ENCODE data around the gene GZMM.

- TF ChIP-seq, protein P1, sequence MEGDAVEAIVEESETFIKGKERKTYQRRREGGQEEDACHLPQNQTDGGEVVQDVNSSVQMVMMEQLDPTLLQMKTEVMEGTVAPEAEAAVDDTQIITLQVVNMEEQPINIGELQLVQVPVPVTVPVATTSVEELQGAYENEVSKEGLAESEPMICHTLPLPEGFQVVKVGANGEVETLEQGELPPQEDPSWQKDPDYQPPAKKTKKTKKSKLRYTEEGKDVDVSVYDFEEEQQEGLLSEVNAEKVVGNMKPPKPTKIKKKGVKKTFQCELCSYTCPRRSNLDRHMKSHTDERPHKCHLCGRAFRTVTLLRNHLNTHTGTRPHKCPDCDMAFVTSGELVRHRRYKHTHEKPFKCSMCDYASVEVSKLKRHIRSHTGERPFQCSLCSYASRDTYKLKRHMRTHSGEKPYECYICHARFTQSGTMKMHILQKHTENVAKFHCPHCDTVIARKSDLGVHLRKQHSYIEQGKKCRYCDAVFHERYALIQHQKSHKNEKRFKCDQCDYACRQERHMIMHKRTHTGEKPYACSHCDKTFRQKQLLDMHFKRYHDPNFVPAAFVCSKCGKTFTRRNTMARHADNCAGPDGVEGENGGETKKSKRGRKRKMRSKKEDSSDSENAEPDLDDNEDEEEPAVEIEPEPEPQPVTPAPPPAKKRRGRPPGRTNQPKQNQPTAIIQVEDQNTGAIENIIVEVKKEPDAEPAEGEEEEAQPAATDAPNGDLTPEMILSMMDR (IDR thresholded peaks at IDR 0.05) = no peak
- no peak for TF ChIP-seq POLR2A (IDR thresholded peaks at IDR 0.05)
These were observed 46.0 kb downstream of the GZMM start, which contains the start of gene HCN2 for GRCh38 chr19:589693-590395.

Data from right lobe of liver (tissue), 4 donors.